ENCODE data around the gene PSMD12.

The PSMD12 gene

GRCh38 chr17:67366193-67367157, at the start of gene PSMD12:
Gene PSMD12, minus strand, starts transcription at chr17:67366577. Its CDS starts 58 bp downstream, at chr17:67366519.
- DNase-seq (ENCODE audit: low read depth): peak; percentile 64
- in situ Hi-C loops (cut with HindIII; ENCODE audit: low sequenced_read_pairs): no loop called here
- TF ChIP-seq CTCF (IDR thresholded peaks at IDR 0.05; ENCODE audit: low read depth, low read length, missing control alignments): no peak
- H3K4me3 ChIP-seq (ENCODE audit: low read depth, low read length): peak within 1 kb of the TSS; percentile 97

- in situ Hi-C loops (cut with HindIII; ENCODE audit: low sequenced_read_pairs): no loop called here
- no peak overlapping the region for H3K4me3 ChIP-seq (ENCODE audit: low read depth, low read length)
- no peak for DNase-seq (ENCODE audit: low read depth)
- TF ChIP-seq CTCF (IDR thresholded peaks at IDR 0.05; ENCODE audit: low read depth, low read length, missing control alignments): no peak
Observed at GRCh38 chr17:67415291-67415690, 48.9 kb upstream of the PSMD12 start.

GRCh38 chr17:67414559-67414958, 48.2 kb upstream of the PSMD12 start:
- in situ Hi-C loops (cut with HindIII; ENCODE audit: low sequenced_read_pairs): no loop called here

GRCh38 chr17:67414130-67414529, 47.8 kb upstream of the PSMD12 start:
- H3K4me3 ChIP-seq (ENCODE audit: low read depth, low read length): no peak overlapping the region
- TF ChIP-seq CTCF (IDR thresholded peaks at IDR 0.05; ENCODE audit: low read depth, low read length, missing control alignments): no peak
- in situ Hi-C loops (cut with HindIII; ENCODE audit: low sequenced_read_pairs): no loop called here
- DNase-seq (ENCODE audit: low read depth): no peak

More at GRCh38 chr17:67414559-67414958, 48.2 kb upstream of the PSMD12 start:
- no peak overlapping the region for H3K4me3 ChIP-seq (ENCODE audit: low read depth, low read length)
- DNase-seq (ENCODE audit: low read depth): no peak
- no peak for TF ChIP-seq CTCF (IDR thresholded peaks at IDR 0.05; ENCODE audit: low read depth, low read length, missing control alignments)

GRCh38 chr17:67413388-67413787, 47.0 kb upstream of the PSMD12 start:
- no peak for TF ChIP-seq CTCF (IDR thresholded peaks at IDR 0.05; ENCODE audit: low read depth, low read length, missing control alignments)
- no peak overlapping the region for H3K4me3 ChIP-seq (ENCODE audit: low read depth, low read length)
- no peak for DNase-seq (ENCODE audit: low read depth)
- in situ Hi-C loops (cut with HindIII; ENCODE audit: low sequenced_read_pairs): no loop called here

- in situ Hi-C loops (cut with HindIII; ENCODE audit: low sequenced_read_pairs): no loop called here
- no peak overlapping the region for H3K4me3 ChIP-seq (ENCODE audit: low read depth, low read length)
- no peak for TF ChIP-seq CTCF (IDR thresholded peaks at IDR 0.05; ENCODE audit: low read depth, low read length, missing control alignments)
- DNase-seq (ENCODE audit: low read depth): no peak
Observed at GRCh38 chr17:67412941-67413340, 46.6 kb upstream of the PSMD12 start.
